GM18508 (cell line): Measurements from ENCODE around the gene HS3ST6.
"Not testable (repeated sequence)": the region's sequence is repeated elsewhere in the genome, so short reads cannot be mapped to it uniquely, and the experiment has no call there.

Experiments
- ATAC-seq: cut with Tn5 transposase; IDR thresholded peaks from one replicate; pipeline ENCODE4 v1.9.1; 2021; ENCODE audit warnings: moderate number of reproducible peaks; ENCODE audit not compliant: insufficient read depth, unreplicated experiment

HS3ST6 gene

DNA sequence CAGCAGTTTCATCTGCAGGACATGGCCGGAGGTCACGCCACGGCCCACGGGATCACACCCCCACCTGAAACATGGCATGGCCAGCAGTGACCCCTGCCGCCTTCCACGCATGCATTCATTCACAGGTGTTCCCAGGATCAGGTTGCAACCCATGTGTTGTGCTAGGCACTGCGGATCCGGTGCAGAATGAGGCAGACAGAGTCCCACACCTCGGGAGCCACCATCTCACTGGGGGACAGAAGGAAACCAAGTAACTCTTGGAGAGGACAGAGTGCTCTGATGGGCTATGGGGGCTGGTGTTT is 29.1 kb upstream of the HS3ST6 start:
- no peak for ATAC-seq

DNA sequence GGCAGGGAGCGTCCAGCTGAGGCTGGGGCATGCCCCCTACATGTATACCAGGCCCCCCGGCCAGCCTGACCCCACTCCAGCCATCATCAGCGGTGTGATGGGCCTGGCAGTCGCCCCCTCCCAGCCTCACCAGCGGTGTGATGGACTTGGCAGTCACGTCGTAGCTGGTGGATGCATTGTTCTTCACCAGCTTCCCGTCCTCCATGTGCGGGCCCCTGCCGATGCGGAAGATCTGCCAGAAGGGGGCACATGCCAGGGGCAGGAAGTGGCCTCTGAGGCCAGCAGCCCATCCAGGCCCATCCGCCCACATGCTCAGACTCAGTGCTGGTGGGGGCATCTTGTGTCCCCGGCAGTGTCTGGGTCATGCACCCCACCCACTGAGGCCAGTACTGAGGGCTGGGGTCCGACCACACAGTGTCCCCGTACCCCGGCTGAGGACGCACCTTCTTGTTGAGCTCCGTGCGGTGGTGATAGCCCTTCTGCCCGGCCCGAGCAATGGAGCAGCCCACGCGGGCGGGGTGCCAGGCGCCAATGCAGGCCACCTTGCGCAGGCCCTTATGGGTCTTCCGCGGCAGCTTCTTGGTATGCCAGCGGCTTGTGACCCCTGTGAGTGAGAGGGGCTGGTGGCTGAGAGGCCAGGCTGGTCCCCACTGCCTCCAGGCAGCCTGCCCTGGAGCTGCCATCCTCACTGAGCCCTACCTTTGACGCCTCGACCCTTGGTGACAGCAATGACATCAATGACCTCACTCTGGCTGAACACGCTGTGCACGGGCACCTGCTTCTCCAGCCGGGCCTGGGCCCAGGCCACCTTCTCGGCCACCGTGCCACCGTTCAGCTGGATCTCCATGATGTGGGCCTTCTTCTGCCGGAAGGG is 28.5 kb upstream of the HS3ST6 start:
- ATAC-seq = no peak

DNA sequence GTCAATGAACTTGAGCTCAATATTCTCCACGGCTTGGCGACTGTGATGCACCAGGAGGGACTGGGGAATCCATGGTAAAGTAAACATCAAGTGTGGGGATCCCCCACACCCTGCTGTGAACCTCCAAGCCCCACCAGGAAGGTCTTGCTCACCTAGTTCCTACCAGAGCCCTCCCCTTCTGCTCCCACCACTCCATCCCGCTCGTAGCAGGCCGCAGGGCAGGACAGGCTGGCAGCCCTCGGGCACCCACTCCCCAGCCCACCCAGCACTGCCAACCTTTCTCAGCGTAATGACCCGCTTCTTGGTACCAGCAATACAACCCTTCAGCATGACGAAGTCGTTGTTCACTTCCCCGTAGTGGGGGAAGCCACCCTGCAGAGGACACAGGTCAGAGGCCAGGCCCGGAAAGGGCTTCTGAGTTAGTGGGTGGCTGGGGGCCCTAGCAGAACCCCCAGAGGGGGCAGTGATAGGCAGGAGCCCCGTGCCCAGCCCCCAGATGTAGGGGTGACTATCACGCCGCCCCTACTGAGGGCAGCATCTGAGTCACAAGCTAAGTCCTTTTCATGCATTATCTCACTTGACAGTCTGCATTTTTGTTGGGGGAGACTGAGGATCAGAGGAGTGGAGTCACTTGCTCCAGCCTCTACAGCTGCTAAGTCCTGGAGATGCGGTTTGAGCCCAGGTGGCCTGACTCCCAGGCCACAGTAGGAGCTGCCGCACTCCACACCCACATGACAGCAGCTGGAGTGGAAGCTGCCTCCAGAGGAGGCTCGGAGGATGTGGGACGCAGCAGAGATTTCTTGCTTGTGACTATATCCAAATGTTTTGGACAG is 27.6 kb upstream of the HS3ST6 start:
- ATAC-seq = no peak

DNA sequence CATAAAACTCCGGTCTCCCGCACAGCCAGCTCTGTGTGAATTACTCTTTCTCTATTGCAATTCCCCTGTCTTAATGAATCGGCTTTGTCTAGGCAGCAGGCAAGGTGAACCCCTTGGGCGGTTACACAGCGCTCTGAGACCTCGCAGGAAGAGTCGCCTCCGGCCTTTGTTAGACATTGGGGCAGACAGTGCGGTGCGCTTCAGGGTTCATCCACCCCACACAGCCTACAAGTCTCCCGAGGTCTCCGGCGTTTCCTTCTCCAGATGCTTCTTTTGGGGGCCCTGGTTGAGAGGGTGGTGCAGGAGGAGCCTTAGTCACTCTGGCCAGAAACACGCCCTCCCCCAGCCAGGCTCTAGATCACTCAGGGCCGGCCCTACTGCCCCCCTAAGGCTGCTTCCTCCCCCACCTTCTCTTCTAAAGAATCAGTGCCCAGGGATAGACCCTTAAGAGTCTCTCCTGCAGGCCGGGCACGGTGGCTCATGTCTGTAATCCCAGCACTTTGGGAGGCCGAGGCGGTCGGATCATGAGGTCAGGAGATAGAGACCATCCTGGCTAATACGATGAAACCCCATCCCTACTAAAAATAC is 26.5 kb upstream of the HS3ST6 start:
- ATAC-seq = no peak

DNA sequence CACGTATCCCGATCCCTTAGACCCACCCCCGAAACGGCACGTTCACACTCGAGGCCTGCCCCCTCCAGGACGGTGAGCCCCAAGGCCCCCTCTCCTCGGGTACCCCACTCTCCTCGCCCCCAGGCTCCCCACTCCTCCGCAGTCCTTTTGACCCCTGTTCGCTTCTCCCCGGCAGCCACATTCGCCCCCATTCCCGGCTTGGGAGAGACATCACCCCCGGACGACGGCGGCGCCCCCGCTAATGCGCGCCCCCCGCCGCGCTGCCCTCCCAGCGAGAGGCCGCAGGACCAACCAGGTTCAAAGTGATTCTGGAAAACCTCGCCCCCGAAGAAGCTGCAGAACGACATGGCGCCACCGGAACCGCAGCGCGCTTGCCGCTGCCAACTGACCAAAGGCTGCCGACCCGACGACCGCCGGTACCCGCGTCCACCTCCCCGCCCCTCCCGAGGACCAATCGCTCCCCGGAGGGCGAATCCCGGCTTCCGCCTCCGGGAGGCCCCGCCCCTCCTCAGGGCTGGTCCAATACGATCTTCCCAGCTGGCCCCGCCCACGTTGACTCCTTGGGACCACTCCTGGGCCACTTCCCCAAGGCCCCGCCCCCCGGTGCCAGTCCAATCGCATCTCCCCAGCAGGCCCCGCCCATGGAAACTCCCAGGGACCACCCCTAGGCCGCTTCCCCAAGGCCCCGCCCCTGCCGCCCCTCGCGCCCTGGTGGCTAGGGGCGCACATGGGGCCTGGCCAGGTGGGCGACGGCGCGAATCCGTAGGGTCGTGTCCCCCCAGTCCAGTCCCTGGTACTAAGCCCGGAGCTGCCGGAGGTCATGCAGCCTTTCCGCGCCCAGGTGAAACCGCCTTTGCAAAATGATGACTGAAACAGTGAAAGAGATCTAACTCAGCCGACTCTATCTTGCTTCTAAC is 24.9 kb upstream of the HS3ST6 start, which contains the start of gene MSRB1:
TSS of gene MSRB1 (minus strand) at position 390 of the 917 bp plus-strand sequence. CDS start at position 347, 43 bp downstream.
- peak; percentile 50 for ATAC-seq

DNA sequence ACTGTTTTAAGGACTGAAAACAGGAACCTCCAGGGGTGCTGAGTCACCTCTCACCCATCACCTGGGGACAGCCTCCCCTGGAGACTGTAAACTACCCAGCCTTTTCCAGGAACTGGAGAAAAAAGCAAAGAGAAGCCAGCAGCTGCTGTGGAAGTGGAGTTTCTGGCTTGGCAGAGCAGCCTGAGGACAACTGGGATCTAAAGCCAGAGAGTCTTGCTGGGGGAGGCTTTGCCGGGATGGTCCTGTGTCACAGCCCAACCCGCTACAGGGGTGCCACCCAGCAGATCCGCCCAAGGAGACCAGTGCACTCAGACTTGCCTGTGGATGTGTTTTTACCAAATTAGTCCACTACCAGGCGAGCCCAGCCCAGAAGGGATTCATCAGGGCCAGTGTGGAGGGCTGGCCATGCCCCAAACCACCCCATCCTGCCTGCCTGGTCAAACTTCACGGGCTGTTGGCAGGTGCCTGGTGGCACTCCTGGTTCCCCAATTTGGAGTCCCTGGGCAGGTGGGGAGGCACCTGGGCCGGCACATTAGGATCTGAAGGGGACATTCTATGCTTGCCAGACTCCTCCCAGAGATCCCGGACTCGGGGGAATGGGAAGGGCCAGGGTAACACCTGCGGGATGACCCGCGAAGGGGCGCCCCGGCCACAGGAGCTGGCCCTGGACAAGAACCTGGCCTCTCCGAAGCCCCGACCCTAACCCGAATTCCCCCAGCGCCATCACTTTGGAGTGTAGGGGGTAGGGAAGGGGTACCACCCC is 24.0 kb upstream of the HS3ST6 start:
- ATAC-seq = no peak

DNA sequence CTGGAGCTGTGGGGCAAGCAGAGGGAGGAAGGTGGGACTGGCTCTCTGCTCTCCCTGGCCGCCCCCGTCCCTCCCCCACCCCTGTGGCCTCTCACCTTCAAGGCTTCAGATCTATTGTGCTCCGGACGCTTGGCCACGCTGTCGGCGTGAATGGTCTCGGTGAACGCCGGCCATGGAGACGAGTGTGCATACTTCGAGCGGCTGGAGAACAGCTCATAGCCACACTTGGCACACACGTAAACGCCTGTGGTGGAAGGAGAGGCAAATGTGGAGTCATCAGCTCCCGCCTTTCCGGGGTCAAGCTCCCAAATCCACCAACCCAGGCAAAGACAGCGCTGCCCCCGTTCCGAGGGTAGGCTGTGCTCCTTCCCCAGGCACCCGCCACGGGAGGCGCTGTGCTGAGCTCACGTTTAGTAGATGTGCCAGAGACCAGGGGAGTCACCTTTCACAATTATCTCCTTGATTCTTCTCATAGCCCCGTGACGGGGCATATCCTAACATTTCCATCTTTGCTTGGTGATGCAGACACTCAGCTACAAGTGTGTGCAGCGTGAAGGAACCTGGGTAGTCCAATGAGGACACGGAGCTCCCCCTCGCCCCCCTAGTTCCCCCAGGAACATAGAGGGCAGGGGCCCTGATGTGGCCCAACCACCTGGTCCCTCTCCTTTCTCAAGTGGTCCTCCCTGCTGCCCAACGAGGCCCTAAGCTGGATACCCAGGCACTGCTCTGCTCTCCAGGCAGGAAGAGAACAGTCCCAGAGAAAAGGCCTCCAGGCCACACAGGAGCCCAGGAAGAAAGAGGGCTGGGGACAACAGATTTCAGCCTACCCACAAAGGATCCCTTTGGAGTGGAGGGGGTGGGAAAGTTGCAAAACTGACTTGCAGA is 23.2 kb upstream of the HS3ST6 start:
- ATAC-seq = no peak

DNA sequence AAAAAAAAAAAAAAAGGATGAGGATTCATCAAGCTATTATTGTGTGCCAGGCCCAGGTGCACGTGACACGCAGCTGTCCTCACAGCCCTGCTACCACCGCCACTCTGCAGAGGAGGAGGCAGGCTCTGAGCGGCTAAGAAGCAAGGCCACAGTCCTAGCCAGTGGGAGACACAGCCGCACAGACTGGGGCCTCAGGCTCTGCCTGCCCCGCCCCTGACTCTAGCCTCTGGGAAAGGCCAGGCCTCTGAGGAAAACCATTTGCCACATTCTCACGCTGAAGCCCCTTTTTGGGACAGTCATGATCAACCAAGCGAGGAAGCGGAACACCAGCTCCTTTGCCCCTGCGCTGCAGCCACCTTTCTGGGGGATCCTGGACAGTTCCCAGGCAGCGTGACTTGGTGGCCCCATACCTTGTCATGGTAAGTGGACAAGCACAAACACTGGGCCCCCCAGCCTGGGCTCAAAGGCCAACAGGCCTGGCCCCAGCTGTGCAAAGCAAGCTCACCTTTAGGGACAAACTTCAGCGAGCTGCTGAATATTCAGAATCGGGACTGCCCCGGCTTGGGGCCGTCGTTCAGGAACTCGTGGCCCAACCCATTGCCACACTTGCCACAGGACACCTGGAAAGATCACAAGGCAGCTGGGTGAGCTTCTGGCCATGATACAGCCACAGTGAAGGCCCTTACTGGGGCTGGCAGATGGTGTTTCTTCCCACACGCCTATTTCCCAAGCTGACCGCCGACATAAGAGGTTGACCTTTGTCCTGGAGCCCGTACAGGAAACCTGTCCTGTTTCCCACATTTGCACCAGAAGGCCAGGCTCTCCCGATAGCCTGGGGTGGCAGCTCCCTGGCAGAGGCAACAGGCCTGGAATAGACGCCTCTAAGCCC is 22.3 kb upstream of the HS3ST6 start:
- no peak for ATAC-seq

DNA sequence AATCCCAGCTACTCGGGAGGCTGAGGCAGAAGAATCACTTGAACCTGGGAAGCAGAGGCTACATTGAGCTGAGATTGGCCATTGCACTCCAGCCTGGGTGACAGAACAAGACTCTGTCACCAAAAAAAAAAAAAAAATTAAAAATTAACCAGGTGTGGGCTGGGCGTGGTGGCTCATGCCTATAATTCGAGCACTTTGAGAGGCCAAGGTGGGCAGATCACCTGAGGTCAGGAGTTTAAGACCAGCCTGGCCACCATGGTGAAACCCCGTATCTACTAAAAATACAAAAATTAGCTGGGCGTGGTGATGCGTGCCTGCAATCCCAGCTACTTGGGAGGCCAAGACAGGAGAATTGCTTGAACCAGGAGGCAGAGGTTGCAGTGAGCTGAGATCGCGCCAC is 21.6 kb upstream of the HS3ST6 start:
- ATAC-seq = not testable (repeated sequence)

DNA sequence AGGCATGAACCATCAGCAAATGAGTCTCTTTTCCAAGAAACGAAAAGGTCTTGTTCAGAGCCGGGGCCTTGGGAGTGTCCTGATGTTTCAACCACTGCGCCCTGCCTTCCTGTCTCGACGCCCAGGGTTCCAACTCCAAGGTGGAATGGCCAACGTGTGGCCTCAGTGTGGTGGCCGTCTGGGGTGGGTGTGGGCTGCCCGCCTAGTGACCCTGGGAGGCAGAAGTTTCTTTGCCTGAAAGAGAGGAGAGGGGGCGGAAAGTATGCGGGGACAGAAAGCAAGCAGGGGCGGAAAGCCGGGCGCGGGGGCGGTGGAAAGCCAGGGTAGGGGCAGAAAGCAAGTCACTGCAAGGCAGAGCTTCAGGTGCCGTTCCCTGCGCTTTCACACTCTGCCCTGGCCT is 20.7 kb upstream of the HS3ST6 start:
- ATAC-seq = no peak

DNA sequence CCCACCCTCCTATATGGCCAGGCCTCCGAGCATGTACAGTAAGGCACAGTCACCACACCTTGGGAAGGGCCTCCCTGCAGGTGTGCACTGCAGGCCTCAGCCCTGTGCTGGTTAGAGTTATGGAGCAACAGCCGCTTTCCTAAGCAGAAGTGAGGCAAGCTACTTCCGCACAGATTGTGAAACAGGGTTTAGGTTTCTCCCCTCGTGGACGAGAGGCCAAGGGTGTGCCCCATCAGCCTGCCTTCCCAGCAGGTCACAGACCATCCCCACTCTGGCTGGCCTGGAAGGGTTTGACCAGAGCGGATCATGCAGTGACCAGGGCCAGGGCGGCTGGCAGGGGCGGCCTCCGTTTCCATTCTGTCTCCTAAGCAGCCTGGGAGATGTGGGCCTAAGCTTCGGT is 20.1 kb upstream of the HS3ST6 start:
- ATAC-seq = no peak

DNA sequence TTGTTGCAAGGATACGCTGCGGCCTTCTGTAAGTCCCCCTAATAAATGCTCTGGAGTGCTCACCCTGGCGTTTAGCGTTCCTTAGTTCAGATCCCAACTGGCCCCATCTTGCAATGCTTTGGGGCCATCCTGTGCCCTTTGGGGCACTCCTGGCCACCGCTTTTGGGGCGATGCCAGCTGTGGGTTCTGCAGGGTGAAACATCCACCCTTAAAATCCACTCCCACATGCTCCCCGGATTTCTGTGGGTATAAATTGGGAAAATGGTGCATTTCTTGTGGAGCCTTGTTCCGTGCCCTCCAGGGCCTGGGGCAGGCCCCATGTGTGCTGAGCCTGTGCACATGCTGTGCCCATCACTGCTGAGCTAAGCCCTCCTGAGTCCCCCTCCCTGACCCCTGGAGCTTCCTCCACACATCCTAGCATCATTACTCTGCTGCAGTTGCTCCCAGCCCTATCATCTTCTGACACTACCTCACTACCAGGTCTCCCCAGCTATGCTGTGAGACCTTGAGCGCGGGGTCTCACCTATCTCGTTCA is 18.8 kb upstream of the HS3ST6 start:
- ATAC-seq = no peak

DNA sequence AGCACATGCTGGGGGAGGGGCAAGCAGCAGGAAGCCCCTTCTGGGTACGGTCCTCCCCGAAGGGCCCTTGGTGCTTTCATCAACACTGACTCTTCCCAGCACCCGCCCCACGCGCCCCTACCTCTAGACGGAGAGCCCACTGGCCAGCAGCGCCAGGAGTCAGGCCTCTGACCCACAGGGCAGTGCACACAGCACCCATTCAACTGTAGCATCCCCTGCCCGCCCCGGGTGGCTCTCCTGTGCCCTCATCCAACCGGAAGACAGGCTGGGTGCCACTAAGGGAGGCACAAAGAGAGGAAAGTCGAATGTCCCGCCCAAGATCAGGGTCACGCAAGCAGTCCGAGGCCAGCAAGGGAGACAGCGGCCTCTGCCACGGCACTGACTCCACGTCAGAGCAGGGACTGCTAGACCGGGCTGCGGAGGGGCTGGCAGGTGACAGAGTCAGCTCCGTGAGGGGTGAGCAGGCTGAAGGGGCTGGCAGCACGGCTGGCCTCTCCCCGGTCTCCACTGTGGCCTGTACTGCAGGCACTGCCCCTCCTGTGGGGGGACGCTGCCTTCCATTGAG is 15.0 kb upstream of the HS3ST6 start:
- no peak for ATAC-seq

DNA sequence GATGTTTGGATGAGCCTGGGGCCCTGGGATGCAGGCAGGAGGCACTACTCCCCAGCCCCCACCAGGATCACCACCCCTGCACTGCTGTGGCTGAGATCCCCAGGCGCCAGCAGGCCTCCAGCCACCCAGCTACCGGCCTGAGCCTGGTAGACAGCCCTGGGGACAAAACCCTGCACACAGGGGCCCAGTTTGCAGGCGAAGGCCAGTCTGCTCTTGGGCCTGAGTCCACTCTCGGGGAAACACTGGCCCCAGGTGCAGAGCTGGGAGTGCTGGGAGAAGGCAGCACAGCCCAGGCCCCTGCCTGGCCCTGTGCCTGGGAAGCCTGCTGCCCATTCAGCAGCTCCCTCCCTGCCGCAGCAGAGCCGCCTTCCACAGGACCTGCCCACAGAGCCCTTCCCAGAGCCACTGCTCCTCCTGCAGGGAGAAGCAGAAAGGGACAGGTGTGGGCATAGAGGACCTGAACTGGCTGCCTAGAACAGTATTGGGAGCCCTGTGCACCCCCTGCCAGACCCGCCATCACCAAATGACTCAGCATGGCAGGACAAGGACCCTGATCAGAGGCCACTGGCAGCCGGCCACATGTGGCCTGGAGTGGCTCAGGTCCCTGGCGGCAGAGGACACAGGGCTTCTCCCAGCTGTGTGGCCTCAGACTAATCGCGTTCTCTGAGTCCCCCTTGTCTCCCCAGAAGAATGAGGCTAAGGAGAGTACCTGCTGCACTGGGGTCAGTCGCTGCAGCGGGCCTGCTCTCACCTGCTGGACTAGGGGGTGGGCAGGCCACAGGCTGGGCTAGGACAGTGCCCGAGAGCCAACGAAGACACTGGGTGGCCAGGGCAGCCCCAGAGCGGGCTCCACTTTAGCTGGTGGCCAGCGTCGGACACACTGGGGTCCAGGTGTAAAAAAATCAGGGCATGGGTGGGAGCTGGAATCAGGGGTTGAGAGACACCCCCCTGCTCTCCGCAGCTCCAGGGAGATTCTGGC is 14.1 kb upstream of the HS3ST6 start:
- ATAC-seq = no peak

DNA sequence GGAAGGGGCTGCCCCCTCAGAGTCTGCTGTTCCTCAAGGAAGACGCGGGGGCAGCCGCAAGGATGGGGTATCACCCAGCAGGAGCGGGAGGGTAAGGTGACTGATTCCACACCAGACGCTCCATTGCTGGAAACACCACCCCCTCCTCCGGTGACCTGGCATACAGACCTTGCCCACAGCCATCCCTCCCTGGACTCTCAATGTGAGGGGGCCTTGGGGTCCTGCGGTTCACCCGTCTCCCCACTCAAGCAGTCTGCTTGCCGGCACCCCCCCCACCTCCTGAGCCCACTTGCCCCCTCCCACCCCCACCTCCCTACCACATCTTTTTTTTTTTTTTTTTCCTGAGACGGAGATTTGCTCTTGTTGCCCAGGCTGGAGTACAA is 12.1 kb upstream of the HS3ST6 start:
- ATAC-seq = no peak
